Thyroid gland (tissue), 4 donors: Measurements from ENCODE around the gene KIF5C.

Experiments
- CTCF ChIP-seq, 6 experiments: fragments of 200-600 bp in 3 of 6; fragments of 450-650 bp in 3 of 6; sonication (generic) in 3 of 6; IDR thresholded peaks; one replicate each; pipeline ENCODE4 v1.5.1; 2016 to 2019; ENCODE audit warnings: antibody characterized with exemption in 6 of 6, mild to moderate bottlenecking in 2 of 6, inconsistent platforms in 1 of 6, moderate library complexity in 1 of 6
- POLR2A ChIP-seq, 2 donors: fragments of 450-650 bp; IDR thresholded peaks; one replicate each; pipeline ENCODE4 v1.6.1; 2017; ENCODE audit warnings: antibody characterized with exemption in 2 of 2, mild to moderate bottlenecking in 2 of 2, moderate library complexity in 1 of 2

GRCh38 chr2:148993351-148993750 lies 118.3 kb downstream of the KIF5C start:
- no peak for TF ChIP-seq CTCF (IDR thresholded peaks at IDR 0.05)
- no peak for TF ChIP-seq POLR2A (IDR thresholded peaks at IDR 0.05)
